BLaER1 treated with 17β-estradiol and CSF1 and Interleukin-3, amounts not matched to agents 10 nM and 100 nM (cell line): ENCODE results near the gene RGS12.

ENCODE experiments used
- H3K27ac ChIP-seq, 11 experiments: shearing (Covaris generic); formaldehyde crosslinking; 2 replicates each; pipeline ENCODE4 v1.8.1; 2022
- H3K27me3 ChIP-seq, 11 experiments: shearing (Covaris generic); formaldehyde crosslinking; 2 replicates each; pipeline ENCODE4 v1.8.1; 2022
- H3K36me3 ChIP-seq, 11 experiments: shearing (Covaris generic); formaldehyde crosslinking; 2 replicates each; pipeline ENCODE4 v1.8.1; 2022
- H3K4me1 ChIP-seq, 10 experiments: shearing (Covaris generic); formaldehyde crosslinking; 2 replicates each; pipeline ENCODE4 v1.8.1; 2022
- H3K4me2 ChIP-seq, 11 experiments: shearing (Covaris generic); formaldehyde crosslinking; 2 replicates each; pipeline ENCODE4 v1.8.1; 2022
- H3K4me3 ChIP-seq, 10 experiments: shearing (Covaris generic); formaldehyde crosslinking; 2 replicates each; pipeline ENCODE4 v1.8.1; 2022
- H3K9ac ChIP-seq, 11 experiments: shearing (Covaris generic); formaldehyde crosslinking; 2 replicates each; pipeline ENCODE4 v1.8.1; 2022
- H3K9me3 ChIP-seq, 11 experiments: shearing (Covaris generic); formaldehyde crosslinking; replicated peaks in 1 of 11; 2 replicates each; pipeline ENCODE4 v1.8.1; 2022
- H4K20me1 ChIP-seq, 11 experiments: shearing (Covaris generic); formaldehyde crosslinking; 2 replicates each; pipeline ENCODE4 v1.8.1; 2022
- Cebpa-rat ChIP-seq, 11 experiments: shearing (Covaris generic); IDR thresholded peaks; 2 replicates each; pipeline ENCODE4 v1.8.1; 2022

Gene RGS12

DNA sequence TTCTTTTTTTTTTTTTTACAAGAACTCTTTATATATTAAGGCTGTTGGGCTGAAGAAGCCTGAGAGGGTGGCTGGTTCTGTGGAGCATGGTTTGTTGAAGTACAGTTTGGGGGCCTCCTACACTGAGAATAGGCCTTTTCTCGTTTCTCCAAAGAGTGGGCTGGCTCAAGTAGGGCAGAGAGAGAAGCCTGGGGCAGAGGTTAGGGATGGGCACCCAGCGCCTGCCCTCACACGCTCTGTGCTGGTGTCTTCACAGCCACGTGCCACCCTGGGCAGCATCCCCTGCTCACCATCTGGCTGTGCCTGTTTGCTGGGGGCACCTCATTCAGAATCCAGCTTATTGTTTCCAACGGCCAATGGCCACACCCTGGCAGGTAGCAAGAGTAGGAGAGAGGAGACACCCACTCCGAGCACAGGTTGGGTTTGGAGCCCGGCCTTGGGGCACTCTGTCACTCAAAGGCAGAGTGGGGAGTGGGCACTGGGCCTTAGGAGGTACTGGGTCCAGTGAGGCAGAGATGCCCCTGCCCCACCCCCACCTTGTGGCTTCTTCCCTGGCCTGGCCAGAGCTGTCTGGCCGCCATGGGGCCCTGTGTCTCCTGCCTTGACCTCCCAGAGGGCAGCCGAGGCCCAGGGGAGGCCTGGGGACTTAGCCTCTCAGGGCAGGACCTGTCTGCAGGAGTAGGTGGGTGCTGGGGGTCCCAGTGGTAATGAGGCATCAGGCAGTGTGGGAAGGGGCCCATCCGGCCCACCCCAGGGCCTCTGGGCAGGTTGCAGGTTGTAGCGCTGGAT lies 40.9 kb upstream of the RGS12 start:
- Histone ChIP-seq H3K27me3 (peaks cover 0 to 1% (median 0%) of the 10 kb centered on the region in 11 experiments; a peak in 1 of 22 replicates), H3K27ac (peak overlapping the region in 6 of 11 experiments; percentile 1 to 57 (median 38); a peak in 7 of 22 replicates), H4K20me1 (peaks cover 0 to 60% (median 0%) of the 10 kb centered on the region in 11 experiments; a peak in 8 of 22 replicates), H3K4me1 (peaks cover 17 to 59% (median 43%) of the 10 kb centered on the region in 10 experiments), H3K4me2 (peak overlapping the region; percentile 42 to 77 (median 62); a peak in 18 of 22 replicates), H3K9me3 (no peaks in the 10 kb centered on the region), H3K36me3 (peaks cover 0 to 12% (median 0%) of the 10 kb centered on the region in 11 experiments; a peak in 4 of 22 replicates), H3K9ac (peak overlapping the region in 6 of 11 experiments; percentile 4 to 67 (median 26); a peak in 7 of 22 replicates), H3K4me3 (no peak overlapping the region)
- TF ChIP-seq Cebpa-rat (IDR thresholded peaks at IDR 0.05) = no peak

DNA sequence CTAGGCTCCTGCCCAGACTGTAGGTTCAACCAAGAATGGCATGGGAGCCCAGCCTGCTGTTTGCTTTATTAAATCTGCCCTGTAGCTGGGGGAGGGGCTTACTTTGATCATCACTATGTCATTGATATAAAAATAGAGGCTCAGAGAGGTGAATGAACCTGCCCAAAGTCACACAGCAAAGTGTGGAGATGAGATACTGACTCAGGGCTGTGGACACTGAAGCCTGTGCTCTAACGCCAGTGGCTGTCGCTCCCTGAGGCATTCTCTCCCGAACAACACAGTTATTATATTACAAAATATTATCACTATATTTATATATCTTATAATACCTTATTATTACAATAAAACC lies 40.4 kb upstream of the RGS12 start:
- Histone ChIP-seq H3K27me3 (peaks cover 0 to 7% (median 0%) of the 10 kb centered on the region in 11 experiments; a peak in 3 of 22 replicates), H3K36me3 (peaks cover 0 to 12% (median 0%) of the 10 kb centered on the region in 11 experiments; a peak in 4 of 22 replicates), H3K4me1 (peaks cover 23 to 61% (median 44%) of the 10 kb centered on the region in 10 experiments), H3K9me3 (no peaks in the 10 kb centered on the region), H3K9ac (peak overlapping the region in 2 of 11 experiments; percentile 4 to 19; a peak in 1 of 22 replicates), H3K4me3 (no peak overlapping the region), H3K27ac (peak overlapping the region in 2 of 11 experiments; percentile 36 to 57; a peak in 2 of 22 replicates), H3K4me2 (peak overlapping the region in 9 of 11 experiments; percentile 42 to 77 (median 63); a peak in 8 of 22 replicates), H4K20me1 (peaks cover 0 to 60% (median 4%) of the 10 kb centered on the region in 11 experiments; a peak in 10 of 22 replicates)
- TF ChIP-seq Cebpa-rat (IDR thresholded peaks at IDR 0.05) = no peak

DNA sequence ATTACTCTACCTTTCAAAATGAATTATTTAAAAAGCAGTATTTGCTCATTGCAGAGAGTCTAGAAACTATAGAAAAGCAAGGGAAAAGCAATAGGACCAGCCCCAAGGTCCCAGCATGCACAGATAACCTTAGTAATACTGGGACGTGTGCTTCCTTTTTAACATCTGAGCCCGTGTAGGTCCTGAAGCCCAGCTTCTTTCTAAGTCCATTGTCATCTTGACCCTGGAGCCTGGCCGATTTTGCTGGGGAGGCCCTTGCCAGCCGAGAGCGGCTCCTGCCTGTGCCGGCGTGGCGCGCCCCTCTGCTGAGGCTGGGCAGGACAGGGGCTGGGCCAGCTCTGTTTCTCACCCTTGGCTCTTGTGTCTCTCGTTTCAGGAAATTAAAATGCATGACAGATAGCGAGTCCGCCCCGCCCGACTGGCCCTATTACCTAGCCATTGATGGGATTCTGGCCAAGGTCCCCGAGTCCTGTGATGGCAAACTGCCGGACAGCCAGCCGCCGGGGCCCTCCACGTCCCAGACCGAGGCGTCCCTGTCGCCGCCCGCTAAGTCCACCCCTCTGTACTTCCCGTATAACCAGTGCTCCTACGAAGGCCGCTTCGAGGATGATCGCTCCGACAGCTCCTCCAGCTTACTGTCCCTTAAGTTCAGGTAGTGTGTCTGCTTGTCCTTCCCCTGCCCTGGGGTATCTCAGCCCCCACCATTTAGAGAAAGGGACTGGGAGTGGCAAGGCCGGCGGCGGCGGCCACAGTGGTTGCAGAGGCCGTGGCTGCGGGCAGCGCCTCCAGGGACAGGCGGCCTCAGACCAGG lies 39.8 kb upstream of the RGS12 start:
- Histone ChIP-seq H3K9me3 (no peaks in the 10 kb centered on the region), H3K4me3 (no peak overlapping the region), H3K4me1 (peaks cover 28 to 66% (median 48%) of the 10 kb centered on the region in 10 experiments), H3K36me3 (peaks cover 0 to 12% (median 0%) of the 10 kb centered on the region in 11 experiments; a peak in 4 of 22 replicates), H4K20me1 (peaks cover 0 to 60% (median 6%) of the 10 kb centered on the region in 11 experiments; a peak in 9 of 22 replicates), H3K27me3 (peaks cover 0 to 13% (median 0%) of the 10 kb centered on the region in 11 experiments; a peak in 5 of 22 replicates), H3K27ac (no peak overlapping the region), H3K9ac (no peak overlapping the region; a peak in 1 of 22 replicates), H3K4me2 (no peak overlapping the region)
- no peak for TF ChIP-seq Cebpa-rat (IDR thresholded peaks at IDR 0.05)

DNA sequence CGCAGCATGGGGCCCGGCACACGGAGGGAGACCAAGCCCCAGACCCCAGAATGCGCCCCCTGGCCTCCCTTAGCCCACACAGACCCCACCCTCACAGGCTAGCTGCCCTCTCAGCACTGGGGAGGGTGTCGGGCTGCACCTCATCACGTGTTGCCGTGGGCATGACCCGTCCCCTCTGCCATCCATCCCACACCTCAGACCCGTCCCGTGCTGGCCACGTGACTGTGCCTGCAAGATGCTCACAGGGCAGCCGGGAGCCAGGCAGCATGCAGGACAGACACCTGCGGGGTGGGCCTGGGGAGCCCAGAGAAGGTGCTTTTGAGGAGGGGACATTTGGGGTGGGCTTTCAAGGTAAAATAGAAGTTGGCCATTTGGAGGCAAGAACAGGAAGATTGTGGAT lies 39.0 kb upstream of the RGS12 start:
- Histone ChIP-seq H3K36me3 (peaks cover 0 to 12% (median 0%) of the 10 kb centered on the region in 11 experiments; a peak in 4 of 22 replicates), H3K4me3 (no peak overlapping the region), H3K4me1 (peaks cover 32 to 70% (median 53%) of the 10 kb centered on the region in 10 experiments), H3K4me2 (no peak overlapping the region), H4K20me1 (peaks cover 0 to 54% (median 6%) of the 10 kb centered on the region in 11 experiments; a peak in 9 of 22 replicates), H3K27me3 (peaks cover 0 to 16% (median 0%) of the 10 kb centered on the region in 11 experiments; a peak in 5 of 22 replicates), H3K9ac (no peak overlapping the region; a peak in 1 of 22 replicates), H3K9me3 (no peaks in the 10 kb centered on the region), H3K27ac (no peak overlapping the region)
- no peak for TF ChIP-seq Cebpa-rat (IDR thresholded peaks at IDR 0.05)

DNA sequence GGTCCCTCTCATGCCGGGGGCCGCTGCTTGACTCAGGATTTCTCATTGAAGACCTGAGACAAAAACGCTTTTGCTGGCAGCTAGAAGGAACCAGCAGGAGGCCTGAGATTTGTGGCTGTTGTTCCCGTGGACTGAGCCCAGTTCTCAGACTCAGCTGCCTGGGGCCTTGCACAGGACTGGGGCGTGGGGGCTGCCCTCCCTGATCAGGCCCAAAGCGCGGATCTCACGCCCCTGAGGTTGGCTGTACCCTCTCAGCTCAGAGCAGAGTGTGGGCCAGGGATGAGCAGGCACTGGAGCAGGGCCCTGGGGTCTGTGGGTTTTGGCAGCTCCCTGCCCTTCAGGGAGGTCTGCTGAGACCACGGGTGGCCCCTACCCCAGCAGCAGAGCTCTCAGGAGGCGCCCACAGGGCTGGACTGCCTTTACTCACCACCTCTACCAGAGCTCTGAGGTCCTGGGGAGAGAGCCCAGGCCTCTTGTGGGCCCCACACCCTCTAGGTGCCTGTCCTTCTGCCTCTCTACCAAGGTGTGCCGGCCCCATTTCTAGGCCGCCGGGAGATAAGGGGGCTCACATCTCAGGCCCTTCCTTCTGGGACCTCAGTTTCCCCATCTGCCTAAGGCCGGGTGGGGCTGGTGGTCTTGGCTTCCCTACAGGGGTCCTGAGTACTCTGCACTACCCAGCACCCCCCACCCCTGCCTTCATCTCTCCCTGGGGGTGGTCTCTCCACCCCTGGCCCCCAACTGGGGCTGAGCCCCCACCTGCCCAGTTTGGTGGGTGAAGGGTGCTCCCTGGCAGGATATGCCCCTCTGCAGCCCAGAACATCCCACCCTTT lies 38.3 kb upstream of the RGS12 start:
- no peak overlapping the region for H3K4me3 ChIP-seq
- peaks cover 0 to 53% (median 6%) of the 10 kb centered on the region in 11 experiments; a peak in 9 of 22 replicates for H4K20me1 ChIP-seq
- peaks cover 32 to 69% (median 53%) of the 10 kb centered on the region in 10 experiments for H3K4me1 ChIP-seq
- peak overlapping the region in 1 of 11 experiments; percentile 17; a peak in 3 of 22 replicates for H3K27ac ChIP-seq
- peaks cover 0 to 16% (median 0%) of the 10 kb centered on the region in 11 experiments; a peak in 5 of 22 replicates for H3K27me3 ChIP-seq
- no peak for TF ChIP-seq Cebpa-rat (IDR thresholded peaks at IDR 0.05)
- H3K4me2 ChIP-seq = no peak overlapping the region
- peak overlapping the region in 2 of 11 experiments; percentile 2 to 19; a peak in 1 of 22 replicates for H3K9ac ChIP-seq
- H3K9me3 ChIP-seq = no peaks in the 10 kb centered on the region
- H3K36me3 ChIP-seq = peaks cover 0 to 12% (median 0%) of the 10 kb centered on the region in 11 experiments; a peak in 4 of 22 replicates

DNA sequence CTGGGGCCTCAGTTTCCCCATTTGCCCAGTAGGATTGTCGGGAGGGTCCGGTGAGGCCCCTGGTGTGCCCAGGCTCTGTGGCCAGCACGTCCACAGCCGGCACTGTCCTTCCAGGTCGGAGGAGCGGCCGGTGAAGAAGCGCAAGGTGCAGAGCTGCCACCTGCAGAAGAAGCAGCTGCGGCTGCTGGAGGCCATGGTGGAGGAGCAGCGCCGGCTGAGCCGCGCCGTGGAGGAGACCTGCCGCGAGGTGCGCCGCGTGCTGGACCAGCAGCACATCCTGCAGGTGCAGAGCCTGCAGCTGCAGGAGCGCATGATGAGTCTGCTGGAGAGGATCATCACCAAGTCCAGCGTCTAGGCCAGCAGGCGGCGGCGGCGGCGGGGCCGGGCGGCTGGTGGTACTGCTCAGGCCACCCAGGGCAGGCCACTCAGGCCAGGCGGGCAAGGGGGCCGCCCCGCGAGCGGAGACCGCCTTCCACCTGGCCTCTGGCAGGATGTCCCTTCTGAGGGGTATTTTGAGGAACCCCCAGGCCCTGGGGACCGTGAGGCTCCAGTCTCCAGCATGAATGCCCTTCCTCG lies 37.1 kb upstream of the RGS12 start:
- Histone ChIP-seq H3K27ac (0 out of 22 replicates have a peak overlapping the region, but pooled peaks of 1 of the 11 experiments have one; percentile 16), H3K4me2 (peak overlapping the region in 8 of 11 experiments; percentile 71 to 97 (median 86); a peak in 12 of 22 replicates), H3K9me3 (no peaks in the 10 kb centered on the region), H3K9ac (no peak overlapping the region), H3K4me3 (no peak overlapping the region), H3K27me3 (peaks cover 0 to 16% (median 0%) of the 10 kb centered on the region in 11 experiments; a peak in 5 of 22 replicates), H3K4me1 (peaks cover 30 to 66% (median 48%) of the 10 kb centered on the region in 10 experiments), H3K36me3 (peaks cover 0 to 12% (median 0%) of the 10 kb centered on the region in 11 experiments; a peak in 4 of 22 replicates), H4K20me1 (peaks cover 0 to 41% (median 6%) of the 10 kb centered on the region in 11 experiments; a peak in 9 of 22 replicates)
- TF ChIP-seq Cebpa-rat (IDR thresholded peaks at IDR 0.05) = no peak
